Measurements from ENCODE around the gene SHISA7.
A peak's percentile ranks its signal among the peaks of the same experiment; 100 is the strongest.

SHISA7 gene

DNA sequence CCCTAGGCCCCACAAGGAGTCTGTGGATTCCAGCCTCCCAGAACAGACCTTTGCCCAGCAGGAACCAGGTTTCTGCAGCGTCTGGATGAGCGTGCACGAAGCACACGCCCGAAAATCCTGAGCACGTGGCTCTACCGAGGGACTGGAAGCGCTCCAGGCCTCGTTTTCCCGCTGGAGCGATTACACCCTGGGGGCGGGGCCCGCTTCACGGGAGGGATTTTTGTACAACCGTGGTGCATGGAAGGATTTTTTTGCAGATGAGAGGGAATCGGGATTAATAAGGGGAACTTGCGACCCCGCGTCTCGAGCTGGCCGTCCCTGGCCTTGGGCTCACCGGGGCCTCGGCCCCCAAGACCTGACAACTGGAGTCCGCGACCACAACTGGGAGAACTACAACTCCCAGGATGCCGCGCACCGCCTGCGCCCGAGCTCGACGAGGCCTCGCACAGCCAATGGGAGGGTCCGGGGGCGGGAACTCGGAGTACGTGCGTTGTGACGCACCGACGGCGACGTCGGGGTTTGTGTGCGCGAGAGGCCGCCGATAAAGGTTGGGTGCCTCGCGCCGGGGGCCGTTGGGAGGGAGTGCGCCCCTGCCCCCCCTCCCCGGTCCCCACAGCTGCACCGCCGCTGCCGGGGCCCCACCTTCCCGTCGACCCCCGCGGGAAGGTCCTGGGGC, 33.1 kb upstream of the SHISA7 start, which contains the start of gene ZNF628 (continued):
- TF ChIP-seq, protein P1, sequence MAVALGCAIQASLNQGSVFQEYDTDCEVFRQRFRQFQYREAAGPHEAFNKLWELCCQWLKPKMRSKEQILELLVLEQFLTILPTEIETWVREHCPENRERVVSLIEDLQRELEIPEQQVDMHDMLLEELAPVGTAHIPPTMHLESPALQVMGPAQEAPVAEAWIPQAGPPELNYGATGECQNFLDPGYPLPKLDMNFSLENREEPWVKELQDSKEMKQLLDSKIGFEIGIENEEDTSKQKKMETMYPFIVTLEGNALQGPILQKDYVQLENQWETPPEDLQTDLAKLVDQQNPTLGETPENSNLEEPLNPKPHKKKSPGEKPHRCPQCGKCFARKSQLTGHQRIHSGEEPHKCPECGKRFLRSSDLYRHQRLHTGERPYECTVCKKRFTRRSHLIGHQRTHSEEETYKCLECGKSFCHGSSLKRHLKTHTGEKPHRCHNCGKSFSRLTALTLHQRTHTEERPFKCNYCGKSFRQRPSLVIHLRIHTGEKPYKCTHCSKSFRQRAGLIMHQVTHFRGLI (tag by site-specific recombination; IDR thresholded peaks at IDR 0.05) = peak; percentile 54
- TF ChIP-seq, protein P2, sequence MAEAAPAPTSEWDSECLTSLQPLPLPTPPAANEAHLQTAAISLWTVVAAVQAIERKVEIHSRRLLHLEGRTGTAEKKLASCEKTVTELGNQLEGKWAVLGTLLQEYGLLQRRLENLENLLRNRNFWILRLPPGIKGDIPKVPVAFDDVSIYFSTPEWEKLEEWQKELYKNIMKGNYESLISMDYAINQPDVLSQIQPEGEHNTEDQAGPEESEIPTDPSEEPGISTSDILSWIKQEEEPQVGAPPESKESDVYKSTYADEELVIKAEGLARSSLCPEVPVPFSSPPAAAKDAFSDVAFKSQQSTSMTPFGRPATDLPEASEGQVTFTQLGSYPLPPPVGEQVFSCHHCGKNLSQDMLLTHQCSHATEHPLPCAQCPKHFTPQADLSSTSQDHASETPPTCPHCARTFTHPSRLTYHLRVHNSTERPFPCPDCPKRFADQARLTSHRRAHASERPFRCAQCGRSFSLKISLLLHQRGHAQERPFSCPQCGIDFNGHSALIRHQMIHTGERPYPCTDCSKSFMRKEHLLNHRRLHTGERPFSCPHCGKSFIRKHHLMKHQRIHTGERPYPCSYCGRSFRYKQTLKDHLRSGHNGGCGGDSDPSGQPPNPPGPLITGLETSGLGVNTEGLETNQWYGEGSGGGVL (tag by site-specific recombination; IDR thresholded peaks at IDR 0.05) = peak; percentile 62
- peak; percentile 90 for TF ChIP-seq ZFP69B (tag by site-specific recombination; IDR thresholded peaks at IDR 0.05)

DNA sequence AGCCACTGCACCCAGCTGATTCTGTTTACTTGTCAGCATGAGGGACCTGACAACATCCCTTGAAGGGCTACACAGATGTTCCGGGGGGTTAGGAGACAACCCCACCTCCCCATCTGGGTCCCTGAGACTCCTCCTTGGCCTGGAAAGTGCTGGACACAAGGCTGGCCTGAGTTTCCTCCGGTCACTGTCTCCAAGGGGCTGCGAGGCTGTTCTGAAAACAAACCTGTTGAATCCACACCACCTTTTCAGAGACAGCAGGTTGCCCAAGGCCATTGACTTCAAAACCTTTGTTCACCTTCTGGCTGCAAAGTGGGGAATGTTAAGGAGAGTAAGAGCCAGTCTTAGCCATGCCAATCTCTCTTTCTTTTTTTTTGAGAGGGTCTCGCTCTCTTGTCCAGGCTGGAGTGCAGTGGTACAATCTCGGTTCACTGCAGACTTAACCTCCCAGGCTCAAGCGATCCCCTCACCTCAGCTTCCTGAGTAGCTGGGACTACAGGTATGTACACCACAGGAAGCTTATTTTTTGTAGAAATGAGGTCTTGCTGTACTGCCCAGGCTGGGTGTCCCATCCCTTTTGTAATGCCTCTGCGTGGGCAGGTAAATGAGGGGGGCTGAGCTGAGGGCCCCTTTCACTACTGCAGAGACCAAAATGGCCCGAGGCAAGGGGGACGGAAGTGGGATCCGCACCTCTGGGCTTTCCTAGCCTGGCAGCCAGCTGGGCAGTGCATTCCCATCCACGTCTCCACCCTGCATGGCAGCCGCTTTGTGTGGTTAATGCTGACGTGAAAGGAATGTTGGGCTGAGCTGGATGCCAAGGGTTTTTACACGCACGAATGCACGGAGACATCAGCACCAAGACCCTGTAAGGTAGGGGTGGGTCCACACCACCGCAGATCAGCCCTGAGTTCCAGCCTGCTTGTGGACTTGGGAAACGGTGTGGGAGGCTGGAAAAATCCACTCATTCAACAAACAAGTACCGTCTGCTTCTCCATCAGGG, 31.5 kb upstream of the SHISA7 start:
- no peaks in the 10 kb centered on the region for H3K9me3 ChIP-seq (ENCODE audit: control insufficient read depth, insufficient read depth, low read depth, low read length)
- H3K4me3 ChIP-seq (ENCODE audit: low read depth, low read length) = no peak overlapping the region
- CTCF ChIA-PET = interaction anchor here (0.6 to 7.0 kb wide), 11 partner anchors 7 to 587 kb away, joined by 3 to 85 read pairs (median 3); partner anchors contain the start of gene ZNF865
- H3K27ac ChIP-seq (ENCODE audit: extremely low read depth, low read depth, low read length) = no peak overlapping the region
- H3K4me1 ChIP-seq (ENCODE audit: control insufficient read depth, insufficient read depth, low read length) = peaks cover 8% of the 10 kb centered on the region; the same call in 1 of the 2 replicates
- TF ChIP-seq SCRT2 (tag by site-specific recombination; IDR thresholded peaks at IDR 0.05) (peak; percentile 77), ZNF121 (tag by site-specific recombination; IDR thresholded peaks at IDR 0.05) (peak; percentile 89; the same call in 1 of the 2 replicates), ZNF501 (tag by site-specific recombination; IDR thresholded peaks at IDR 0.05) (no peak), SCRT1 (tag by site-specific recombination; IDR thresholded peaks at IDR 0.05; ENCODE audit: borderline replicate concordance) (peak; percentile 49; the same call in 1 of the 2 replicates)
- POLR2A ChIA-PET = interaction anchor here (0.6 to 3.0 kb wide), 4 partner anchors 11 to 114 kb away, joined by 3 to 44 read pairs (median 8); partner anchors contain the start of genes ISOC2 and NAT14
- no peaks in the 10 kb centered on the region for H3K36me3 ChIP-seq (ENCODE audit: control insufficient read depth in 2 of 2, insufficient read depth in 1 of 2, low read length in 2 of 2)

DNA sequence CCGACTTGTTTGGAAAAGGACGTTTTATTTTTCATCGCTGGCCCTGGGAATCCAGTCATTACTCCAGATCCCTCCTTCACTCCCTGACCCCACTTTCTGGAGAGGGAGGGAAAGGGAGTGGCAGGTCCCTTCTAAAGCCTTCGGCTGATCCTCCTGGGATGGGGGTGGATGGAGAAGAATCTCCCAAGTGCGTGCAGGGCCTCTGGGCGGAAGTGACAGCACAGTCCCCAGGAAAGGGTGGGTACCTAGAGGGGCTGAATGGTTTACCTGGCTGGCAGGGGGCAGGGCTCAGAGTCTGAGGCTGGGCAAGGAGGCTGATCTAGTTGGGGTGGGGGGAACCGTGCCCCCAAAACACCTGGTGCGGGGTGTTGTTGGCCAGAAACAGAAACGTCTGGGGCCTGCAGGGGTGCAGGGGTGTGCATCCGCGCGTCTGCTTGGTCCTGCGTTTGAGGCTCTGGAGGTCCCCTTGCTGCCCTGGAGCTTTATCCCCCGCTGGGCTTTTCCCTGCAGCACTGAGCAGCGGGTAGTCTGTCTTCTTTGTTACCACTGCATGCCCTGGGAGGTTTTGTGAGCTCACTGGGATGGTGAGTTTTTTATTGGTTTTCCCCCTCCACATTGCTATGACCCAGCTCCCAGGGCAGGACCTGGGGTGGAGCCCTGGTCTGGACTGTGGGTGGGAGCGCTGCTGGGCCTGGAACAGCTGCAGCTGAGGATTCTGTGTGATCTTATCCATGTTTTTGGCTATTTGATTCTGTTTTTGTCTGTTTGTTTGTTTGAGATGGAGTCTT, 30.3 kb upstream of the SHISA7 start:
- POLR2A ChIA-PET = interaction anchor here (1.8 kb wide), 1 partner anchor 12 kb away, joined by 11 read pairs; the partner anchor contains the start of gene ISOC2
- Histone ChIP-seq H3K4me3 (ENCODE audit: low read depth, low read length) (no peak overlapping the region), H3K9me3 (ENCODE audit: control insufficient read depth, insufficient read depth, low read depth, low read length) (no peaks in the 10 kb centered on the region), H3K36me3 (ENCODE audit: control insufficient read depth in 2 of 2, insufficient read depth in 1 of 2, low read length in 2 of 2) (no peaks in the 10 kb centered on the region), H3K27ac (ENCODE audit: extremely low read depth, low read depth, low read length) (no peak overlapping the region), H3K4me1 (ENCODE audit: control insufficient read depth, insufficient read depth, low read length) (peaks cover 8% of the 10 kb centered on the region; the same call in 1 of the 2 replicates)
- TF ChIP-seq ZBTB17 (tag by site-specific recombination; IDR thresholded peaks at IDR 0.05) (no peak), ZNF600 (tag by site-specific recombination; IDR thresholded peaks at IDR 0.05) (peak; percentile 77), GLIS1 (tag by site-specific recombination; IDR thresholded peaks at IDR 0.05) (peak; percentile 74), ZIC2 (tag by site-specific recombination; IDR thresholded peaks at IDR 0.05) (peak; percentile 89), ZNF274 (IDR thresholded peaks at IDR 0.05; ENCODE audit: low read length) (no peak), ZNF274 (tag by site-specific recombination; IDR thresholded peaks at IDR 0.05; ENCODE audit: borderline replicate concordance) (no peak), ZNF169 (tag by site-specific recombination; IDR thresholded peaks at IDR 0.05) (no peak), ZNF121 (tag by site-specific recombination; IDR thresholded peaks at IDR 0.05) (0 out of 2 replicates have a peak, but pooled peaks have one; percentile 35), ZEB2 (tag by site-specific recombination; IDR thresholded peaks at IDR 0.05) (no peak), ZNF157 (tag by site-specific recombination; IDR thresholded peaks at IDR 0.05) (no peak), ZNF341 (tag by site-specific recombination; IDR thresholded peaks at IDR 0.05; ENCODE audit: low read depth) (peak; percentile 31; the same call in 1 of the 2 replicates)
- TF ChIP-seq, protein P2 (tag by site-specific recombination; IDR thresholded peaks at IDR 0.05) = 0 out of 2 replicates have a peak, but pooled peaks have one; percentile 52
- TF ChIP-seq, protein P3, sequence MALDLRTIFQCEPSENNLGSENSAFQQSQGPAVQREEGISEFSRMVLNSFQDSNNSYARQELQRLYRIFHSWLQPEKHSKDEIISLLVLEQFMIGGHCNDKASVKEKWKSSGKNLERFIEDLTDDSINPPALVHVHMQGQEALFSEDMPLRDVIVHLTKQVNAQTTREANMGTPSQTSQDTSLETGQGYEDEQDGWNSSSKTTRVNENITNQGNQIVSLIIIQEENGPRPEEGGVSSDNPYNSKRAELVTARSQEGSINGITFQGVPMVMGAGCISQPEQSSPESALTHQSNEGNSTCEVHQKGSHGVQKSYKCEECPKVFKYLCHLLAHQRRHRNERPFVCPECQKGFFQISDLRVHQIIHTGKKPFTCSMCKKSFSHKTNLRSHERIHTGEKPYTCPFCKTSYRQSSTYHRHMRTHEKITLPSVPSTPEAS (tag by site-specific recombination; IDR thresholded peaks at IDR 0.05) = no peak
- CTCF ChIA-PET = interaction anchor here (0.7 to 7.0 kb wide), 4 partner anchors 14 to 166 kb away, joined by 3 to 63 read pairs (median 3); partner anchors contain the start of gene ZNF865
